RPMI8226 (cell line): ENCODE results near the gene CYBC1.

Source experiments
- DNase-seq: peaks from one replicate; pipeline ENCODE4 v3.0.0-alpha.2; 2015

The CYBC1 gene

GRCh38 chr17:82405051-82405450 lies 45.5 kb downstream of the CYBC1 start:
- DNase-seq = no peak

- no peak for DNase-seq
Observed at GRCh38 chr17:82403662-82404660, 46.6 kb downstream of the CYBC1 start.

DNA sequence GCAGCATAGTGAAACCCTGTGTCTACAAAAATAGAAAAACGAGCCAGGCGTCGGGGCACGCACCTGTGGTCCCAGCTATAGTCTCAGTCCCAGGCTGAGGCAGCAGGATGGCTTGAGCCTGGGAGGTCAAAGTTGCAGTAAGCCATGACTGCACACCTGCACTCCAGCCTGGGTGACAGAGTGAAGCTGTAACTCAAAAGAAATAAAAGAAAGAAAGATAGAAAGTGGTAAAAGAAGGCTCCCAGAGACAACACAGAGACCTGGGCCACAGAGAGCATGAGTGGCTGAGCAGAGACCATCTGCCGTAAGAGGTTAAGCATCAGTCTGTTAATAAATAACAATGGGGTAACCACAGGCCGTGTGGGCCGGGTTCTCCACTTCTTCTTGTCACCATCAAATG lies 47.7 kb downstream of the CYBC1 start:
- DNase-seq = peak; percentile 88

- peak; percentile 93 for DNase-seq
Observed at GRCh38 chr17:82400830-82401229, 49.7 kb downstream of the CYBC1 start.

DNA sequence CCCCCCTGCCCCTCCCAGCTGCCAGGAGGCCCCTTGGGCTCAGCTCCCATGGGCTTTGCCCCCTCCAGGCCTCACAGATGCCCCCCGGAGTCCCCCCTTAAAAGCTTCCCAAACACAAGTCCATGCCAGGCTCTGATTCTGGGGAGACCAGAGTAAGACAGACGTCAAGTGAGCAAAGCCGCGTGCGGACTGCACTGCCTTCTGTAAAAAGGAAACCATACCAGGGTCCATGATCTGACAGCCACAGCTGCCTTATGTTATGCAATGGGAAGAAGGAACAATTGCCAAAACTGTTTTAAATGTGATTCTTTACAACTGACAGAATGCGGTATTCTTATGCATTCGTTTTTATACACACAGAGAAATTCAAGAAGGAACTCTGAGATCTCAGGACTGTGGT lies 50.3 kb downstream of the CYBC1 start:
- DNase-seq = peak; percentile 38

DNA sequence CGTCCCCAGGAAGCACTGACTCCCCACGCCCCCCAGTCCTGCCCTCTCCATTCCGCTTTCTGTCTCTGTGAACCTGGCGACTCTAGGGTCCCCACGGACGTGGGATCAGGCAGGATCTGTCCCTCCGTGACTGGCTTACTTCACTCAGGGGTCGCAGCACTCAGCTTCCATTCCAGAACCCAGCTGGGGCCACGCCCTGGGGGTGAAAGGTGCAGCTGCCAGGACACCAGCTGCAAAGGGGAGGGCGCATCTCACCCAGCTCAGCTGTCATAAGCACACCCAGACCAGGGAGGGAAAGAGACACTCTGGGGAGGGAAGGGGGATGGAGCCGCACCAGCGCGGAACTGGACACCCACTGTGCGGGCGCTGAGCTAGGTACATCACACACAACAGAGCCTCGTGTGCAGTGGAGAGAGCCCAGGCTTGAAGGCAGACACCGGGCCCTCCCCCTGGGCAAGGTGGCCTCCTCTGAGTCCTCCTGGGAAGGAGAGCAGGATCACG lies 50.9 kb downstream of the CYBC1 start:
- DNase-seq = peak; percentile 29

DNA sequence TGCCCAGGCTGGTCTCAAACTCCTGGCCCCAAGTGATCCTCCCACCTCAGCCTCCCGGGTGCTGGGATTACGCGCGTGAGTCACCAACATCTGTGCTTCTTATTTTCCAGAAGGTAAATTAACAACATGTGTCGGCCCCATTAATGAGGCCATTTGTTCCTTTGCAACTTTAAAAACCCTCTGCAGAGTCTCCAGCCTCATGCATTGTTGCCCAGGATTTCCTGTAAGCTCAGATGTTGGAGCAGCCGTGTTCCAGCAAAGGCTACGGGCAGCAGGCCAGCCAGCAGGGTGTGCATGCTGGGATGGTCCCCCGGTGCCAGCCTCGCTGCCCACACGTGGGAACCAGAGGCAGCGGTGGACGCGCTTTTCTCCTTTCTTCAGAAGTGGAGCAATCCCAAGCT lies 51.5 kb downstream of the CYBC1 start:
- no peak for DNase-seq

DNA sequence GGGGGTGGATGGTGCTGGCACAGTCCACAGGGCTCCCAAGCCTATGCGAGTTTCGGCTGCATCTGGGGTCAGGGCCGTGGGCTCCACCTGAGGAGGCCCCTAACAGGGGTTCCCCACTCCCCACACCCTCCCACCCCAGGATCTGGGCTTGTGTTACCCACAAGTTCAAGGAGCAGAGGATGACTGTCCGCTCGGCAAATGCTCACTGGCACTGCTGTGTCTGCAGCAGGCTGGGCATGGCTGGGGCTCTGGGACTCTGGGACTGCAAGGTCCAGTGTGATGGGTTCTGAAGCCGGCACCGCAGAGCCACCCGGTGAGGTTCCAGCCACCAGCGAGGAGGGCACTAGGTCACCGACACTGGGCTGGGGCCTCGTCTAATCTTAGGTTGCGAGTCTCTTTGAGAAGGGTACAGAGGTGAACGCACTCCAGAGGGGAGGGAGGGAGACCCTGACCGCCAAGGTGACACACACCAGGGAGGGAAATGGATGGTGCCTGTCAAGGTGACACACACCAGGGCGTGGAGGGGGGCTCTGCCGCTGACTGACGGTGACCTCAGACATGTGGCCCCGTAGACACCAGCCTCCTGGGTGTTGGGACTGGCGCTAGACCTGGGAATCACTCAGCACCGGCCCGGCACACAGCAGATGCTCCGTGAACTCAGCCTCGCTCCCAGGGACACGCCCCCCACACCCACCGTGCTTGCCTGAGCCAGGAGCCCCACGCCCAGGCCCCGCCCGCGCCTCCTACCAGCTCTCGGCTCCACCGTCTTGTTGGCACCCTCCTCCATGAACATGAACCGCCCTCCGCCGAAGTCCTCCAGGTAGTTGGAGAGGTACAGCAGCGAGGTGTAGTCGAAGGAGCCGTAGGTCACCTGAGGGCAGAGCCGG lies 52.9 kb downstream of the CYBC1 start:
- DNase-seq = no peak

DNA sequence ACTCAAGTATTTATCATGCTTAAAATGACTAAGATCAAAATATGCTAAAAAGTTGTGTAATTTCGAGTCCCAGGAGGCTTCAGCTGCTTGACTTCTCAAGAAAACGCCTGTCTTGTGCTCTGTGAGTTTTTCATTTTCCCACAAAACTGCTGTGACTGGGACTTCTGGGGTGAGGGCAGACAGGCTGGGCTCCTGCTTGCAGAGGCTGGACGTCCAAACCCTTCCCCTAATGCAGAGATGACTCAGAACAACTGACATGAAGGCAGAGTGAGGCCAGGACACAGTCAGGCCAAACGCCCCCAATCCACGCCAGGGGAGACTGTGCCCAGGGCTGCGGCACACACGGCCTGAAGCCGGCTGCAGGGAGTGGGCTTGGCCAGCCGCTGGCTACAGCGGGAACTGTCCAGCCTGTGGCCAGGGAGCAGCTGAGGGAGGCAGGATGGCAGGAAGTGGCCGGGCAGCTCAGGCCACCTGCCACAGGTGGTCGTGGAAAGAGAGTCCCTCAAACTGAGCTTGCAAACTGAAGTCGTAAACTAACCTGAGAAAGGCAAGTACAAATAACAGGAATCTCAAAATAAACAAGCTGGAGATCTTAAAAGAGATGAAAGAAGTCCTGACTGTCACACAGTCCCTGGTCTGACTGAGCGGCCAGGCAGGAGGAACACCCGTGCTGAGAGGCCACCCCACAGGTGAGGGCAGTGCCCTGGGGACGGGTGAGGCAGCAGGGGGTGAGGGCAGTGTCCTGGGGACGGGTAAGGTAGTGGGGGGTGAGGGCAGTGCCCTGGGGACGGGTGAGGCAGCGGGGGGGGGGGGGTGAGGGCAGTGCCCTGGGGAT lies 53.7 kb downstream of the CYBC1 start:
- no peak for DNase-seq

DNA sequence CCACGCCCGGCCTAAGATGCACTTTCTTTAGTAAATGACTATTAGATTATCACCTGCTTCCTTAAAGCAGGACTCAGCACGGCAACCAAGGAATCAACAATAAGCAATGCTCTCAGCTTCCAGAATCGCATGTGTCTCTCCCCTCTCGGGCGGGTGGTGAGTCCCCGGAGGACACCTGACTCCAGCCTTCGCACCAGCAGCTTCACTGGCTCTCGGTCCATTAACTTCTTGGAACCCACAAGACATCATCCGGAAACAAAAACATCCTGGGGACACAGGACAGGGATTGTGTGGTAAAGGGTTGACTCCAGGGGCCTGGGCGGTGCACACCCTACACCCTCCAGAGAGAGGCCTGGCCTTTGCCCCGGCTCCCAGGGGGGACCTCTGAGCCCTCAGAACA lies 56.3 kb downstream of the CYBC1 start:
- DNase-seq = no peak

GRCh38 chr17:82392941-82393340 lies 57.6 kb downstream of the CYBC1 start:
- DNase-seq = no peak
